Esophagus squamous epithelium (tissue), 4 donors: Measurements from ENCODE around the gene FGF12.

Source experiments
- CTCF ChIP-seq, 6 experiments: fragments of 450-650 bp in 4 of 6; fragments of 200-600 bp in 2 of 6; sonication (generic) in 2 of 6; IDR thresholded peaks; one replicate each; pipeline ENCODE4 v1.5.1; 2016 to 2019; ENCODE audit warnings: antibody characterized with exemption in 6 of 6, mild to moderate bottlenecking in 4 of 6, moderate library complexity in 4 of 6
- POLR2A ChIP-seq, 4 donors: fragments of 450-650 bp; IDR thresholded peaks; one replicate each; pipeline ENCODE4 v1.6.1; 2017; ENCODE audit warnings: antibody characterized with exemption in 4 of 4, mild to moderate bottlenecking in 4 of 4, moderate library complexity in 3 of 4

- TF ChIP-seq POLR2A (IDR thresholded peaks at IDR 0.05) (no peak), CTCF (IDR thresholded peaks at IDR 0.05) (no peak)
Observed at GRCh38 chr3:192710366-192710765, 17.0 kb downstream of the FGF12 start.
